HL-60 (cell line): ENCODE results near the gene PXMP4.
"Not testable (repeated sequence)": the region's sequence is repeated elsewhere in the genome, so short reads cannot be mapped to it uniquely, and the experiment has no call there.

Source experiments
- DNase-seq, 2 experiments: peaks; one replicate each; pipeline ENCODE4 v3.0.0-alpha.2; 2010 to 2020; ENCODE audit warnings: low read depth in 1 of 2, low spot score in 1 of 2
- H3K27ac ChIP-seq: fragments of 250-450 bp; sonication (Bioruptor Pico); replicated peaks from 2 replicates; pipeline ENCODE4 v1.5.1; 2020; ENCODE audit warnings: mild to moderate bottlenecking, moderate library complexity
- H3K27me3 ChIP-seq: fragments of 250-450 bp; sonication (Bioruptor Pico); 2 replicates; pipeline ENCODE4 v1.5.1; 2021; ENCODE audit warnings: mild to moderate bottlenecking, moderate library complexity; ENCODE audit not compliant: insufficient read depth, poor library complexity, severe bottlenecking
- H3K4me3 ChIP-seq: replicated peaks from 2 replicates; pipeline ENCODE4 v1.5.1; 2011; ENCODE audit warnings: mild to moderate bottlenecking, control low read depth, low read length; ENCODE audit not compliant: insufficient read depth
- GABPA ChIP-seq: IDR thresholded peaks from 2 replicates; pipeline ENCODE4 v1.6.1; 2012; ENCODE audit warnings: low read depth
- POLR2AphosphoS5 ChIP-seq: IDR thresholded peaks from 2 replicates; pipeline ENCODE4 v1.6.1; 2012; ENCODE audit warnings: low read depth
- SPI1 ChIP-seq: IDR thresholded peaks from 2 replicates; pipeline ENCODE4 v1.6.1; 2012; ENCODE audit warnings: low read depth, mild to moderate bottlenecking, borderline replicate concordance
- TF ChIP-seq, protein P1 (sequence below): IDR thresholded peaks from one replicate; pipeline ENCODE4 v1.5.1; 2011; ENCODE audit warnings: low read length, control low read depth, inconsistent platforms; ENCODE audit not compliant: insufficient read depth
- TF ChIP-seq, protein P2 (sequence below): IDR thresholded peaks from 2 replicates; pipeline ENCODE4 v1.6.1; 2012; ENCODE audit warnings: low read depth; ENCODE audit not compliant: insufficient replicate concordance

PXMP4 gene

DNA sequence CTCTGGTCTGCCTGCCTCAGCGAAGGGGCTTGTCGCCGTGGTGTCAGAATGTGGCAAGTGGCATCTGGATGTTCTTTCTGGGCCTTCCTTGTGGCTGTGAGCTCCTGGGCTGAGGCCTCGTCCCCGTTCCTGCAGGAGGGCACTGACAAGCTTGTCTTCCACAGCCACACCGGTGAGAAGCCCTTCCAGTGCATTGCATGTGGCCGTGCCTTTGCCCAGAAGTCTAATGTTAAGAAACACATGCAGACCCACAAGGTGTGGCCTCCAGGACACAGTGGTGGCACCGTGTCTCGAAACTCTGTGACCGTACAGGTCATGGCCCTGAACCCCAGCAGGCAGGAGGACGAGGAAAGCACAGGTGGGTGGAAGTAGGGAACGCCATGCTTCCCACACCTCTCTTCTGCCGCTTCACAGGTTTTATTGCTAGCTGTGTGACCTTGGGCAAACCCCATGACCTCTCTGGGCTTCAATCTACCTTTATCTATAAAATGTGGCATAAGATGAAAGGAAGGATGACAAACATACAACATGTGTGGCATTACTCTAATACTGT, 41.7 kb upstream of the PXMP4 start:
- DNase-seq = no peak
- no peak overlapping the region for H3K4me3 ChIP-seq
- no peak for TF ChIP-seq POLR2AphosphoS5
- TF ChIP-seq, protein P1, sequence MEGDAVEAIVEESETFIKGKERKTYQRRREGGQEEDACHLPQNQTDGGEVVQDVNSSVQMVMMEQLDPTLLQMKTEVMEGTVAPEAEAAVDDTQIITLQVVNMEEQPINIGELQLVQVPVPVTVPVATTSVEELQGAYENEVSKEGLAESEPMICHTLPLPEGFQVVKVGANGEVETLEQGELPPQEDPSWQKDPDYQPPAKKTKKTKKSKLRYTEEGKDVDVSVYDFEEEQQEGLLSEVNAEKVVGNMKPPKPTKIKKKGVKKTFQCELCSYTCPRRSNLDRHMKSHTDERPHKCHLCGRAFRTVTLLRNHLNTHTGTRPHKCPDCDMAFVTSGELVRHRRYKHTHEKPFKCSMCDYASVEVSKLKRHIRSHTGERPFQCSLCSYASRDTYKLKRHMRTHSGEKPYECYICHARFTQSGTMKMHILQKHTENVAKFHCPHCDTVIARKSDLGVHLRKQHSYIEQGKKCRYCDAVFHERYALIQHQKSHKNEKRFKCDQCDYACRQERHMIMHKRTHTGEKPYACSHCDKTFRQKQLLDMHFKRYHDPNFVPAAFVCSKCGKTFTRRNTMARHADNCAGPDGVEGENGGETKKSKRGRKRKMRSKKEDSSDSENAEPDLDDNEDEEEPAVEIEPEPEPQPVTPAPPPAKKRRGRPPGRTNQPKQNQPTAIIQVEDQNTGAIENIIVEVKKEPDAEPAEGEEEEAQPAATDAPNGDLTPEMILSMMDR = no peak
- no peak for TF ChIP-seq GABPA
- no peak for TF ChIP-seq SPI1
- TF ChIP-seq, protein P2, sequence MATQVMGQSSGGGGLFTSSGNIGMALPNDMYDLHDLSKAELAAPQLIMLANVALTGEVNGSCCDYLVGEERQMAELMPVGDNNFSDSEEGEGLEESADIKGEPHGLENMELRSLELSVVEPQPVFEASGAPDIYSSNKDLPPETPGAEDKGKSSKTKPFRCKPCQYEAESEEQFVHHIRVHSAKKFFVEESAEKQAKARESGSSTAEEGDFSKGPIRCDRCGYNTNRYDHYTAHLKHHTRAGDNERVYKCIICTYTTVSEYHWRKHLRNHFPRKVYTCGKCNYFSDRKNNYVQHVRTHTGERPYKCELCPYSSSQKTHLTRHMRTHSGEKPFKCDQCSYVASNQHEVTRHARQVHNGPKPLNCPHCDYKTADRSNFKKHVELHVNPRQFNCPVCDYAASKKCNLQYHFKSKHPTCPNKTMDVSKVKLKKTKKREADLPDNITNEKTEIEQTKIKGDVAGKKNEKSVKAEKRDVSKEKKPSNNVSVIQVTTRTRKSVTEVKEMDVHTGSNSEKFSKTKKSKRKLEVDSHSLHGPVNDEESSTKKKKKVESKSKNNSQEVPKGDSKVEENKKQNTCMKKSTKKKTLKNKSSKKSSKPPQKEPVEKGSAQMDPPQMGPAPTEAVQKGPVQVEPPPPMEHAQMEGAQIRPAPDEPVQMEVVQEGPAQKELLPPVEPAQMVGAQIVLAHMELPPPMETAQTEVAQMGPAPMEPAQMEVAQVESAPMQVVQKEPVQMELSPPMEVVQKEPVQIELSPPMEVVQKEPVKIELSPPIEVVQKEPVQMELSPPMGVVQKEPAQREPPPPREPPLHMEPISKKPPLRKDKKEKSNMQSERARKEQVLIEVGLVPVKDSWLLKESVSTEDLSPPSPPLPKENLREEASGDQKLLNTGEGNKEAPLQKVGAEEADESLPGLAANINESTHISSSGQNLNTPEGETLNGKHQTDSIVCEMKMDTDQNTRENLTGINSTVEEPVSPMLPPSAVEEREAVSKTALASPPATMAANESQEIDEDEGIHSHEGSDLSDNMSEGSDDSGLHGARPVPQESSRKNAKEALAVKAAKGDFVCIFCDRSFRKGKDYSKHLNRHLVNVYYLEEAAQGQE = no peak
- no peaks in the 10 kb centered on the region for H3K27me3 ChIP-seq
- no peak overlapping the region for H3K27ac ChIP-seq

DNA sequence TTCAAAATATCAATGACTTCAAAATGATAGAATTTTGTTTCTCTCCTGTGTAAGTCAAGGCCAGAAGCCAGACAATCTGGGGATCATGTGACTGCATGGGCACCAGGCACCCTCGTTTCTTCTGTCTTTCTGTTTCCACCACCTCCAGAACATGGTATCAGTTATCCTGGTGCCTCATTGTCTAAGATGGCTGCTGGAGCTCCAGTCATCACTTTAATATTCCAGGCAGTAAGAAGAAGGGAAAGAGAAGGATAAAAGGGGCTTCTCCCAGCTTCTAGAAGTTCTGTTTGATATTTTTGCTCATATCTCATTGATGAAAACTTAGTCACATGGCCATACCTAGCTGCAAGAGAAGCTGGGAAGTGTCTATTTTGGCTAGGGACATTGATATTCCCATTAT, 37.3 kb upstream of the PXMP4 start:
- no peak for DNase-seq
- TF ChIP-seq, protein P2 = no peak
- TF ChIP-seq SPI1 = no peak
- TF ChIP-seq POLR2AphosphoS5 = no peak
- TF ChIP-seq, protein P1 = no peak
- TF ChIP-seq GABPA = no peak
- no peaks in the 10 kb centered on the region for H3K27me3 ChIP-seq
- no peak overlapping the region for H3K27ac ChIP-seq
- H3K4me3 ChIP-seq = no peak overlapping the region

DNA sequence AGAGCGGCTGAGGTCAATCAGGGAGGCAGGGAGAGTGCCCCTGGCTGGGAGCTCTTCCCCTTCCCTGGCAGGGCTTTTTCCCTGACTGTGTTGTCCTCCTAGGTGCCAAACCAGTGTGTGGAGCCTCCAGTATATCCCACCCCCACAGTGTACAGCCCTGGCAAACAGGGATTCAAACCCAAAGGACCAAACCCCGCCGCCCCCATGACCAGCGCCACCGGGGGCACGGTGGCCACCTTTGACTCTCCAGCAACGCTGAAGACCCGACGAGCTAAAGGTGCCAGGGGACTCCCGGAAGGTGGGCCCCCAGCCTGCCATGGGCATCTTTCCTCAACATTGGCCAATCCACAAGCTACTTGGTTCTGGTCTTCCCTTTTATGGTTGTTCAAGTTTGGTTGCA, 36.9 kb upstream of the PXMP4 start:
- DNase-seq = no peak
- no peaks in the 10 kb centered on the region for H3K27me3 ChIP-seq
- H3K4me3 ChIP-seq = no peak overlapping the region
- H3K27ac ChIP-seq = no peak overlapping the region
- TF ChIP-seq, protein P1 = no peak
- TF ChIP-seq POLR2AphosphoS5 (no peak), SPI1 (no peak), GABPA (no peak)
- TF ChIP-seq, protein P2 = no peak

DNA sequence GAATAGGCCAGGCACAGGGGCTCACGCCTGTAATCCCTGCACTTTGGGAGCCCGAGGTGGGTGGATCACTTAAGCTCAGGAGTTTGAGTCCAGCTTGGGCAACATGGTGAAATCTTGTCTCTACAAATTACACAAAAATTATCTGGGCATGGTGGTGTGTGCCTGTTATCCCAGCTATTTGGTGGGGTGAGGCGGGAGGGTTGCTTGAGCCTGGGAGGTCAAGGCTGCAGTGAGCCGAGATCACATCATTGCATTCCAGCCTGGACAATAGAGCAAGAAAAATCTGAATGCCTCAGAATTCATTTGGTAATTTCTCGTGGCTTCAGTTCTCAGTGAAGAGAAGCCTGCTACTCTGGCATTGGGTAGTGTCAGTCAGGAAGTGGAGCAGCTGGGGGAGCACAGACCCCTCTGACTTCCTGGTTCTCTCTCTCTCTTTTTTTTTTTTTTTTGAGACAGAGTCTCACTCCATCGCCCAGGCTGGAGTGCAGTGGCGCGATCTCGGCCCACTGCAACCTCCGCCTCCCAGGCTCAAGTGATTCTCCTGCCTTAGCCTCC, 35.9 kb upstream of the PXMP4 start:
- H3K27ac ChIP-seq, H3K27me3 ChIP-seq, H3K4me3 ChIP-seq, DNase-seq: not testable (repeated sequence)
